Coronary artery (tissue), 2 donors: ENCODE results near the gene GMFB.
A peak's percentile ranks its signal among the peaks of the same experiment; 100 is the strongest.
"Not testable (repeated sequence)": the region's sequence is repeated elsewhere in the genome, so short reads cannot be mapped to it uniquely, and the experiment has no call there.

Experiments
- DNase-seq: peaks from one replicate; pipeline ENCODE4 v3.0.0-alpha.2; 2017; ENCODE audit warnings: low spot score
- H3K27ac ChIP-seq, 2 donors: fragments of 200-600 bp; sonication (generic); one replicate each; pipeline ENCODE4 v1.5.1; 2016 to 2019
- H3K4me3 ChIP-seq: fragments of 200-600 bp; sonication (generic); 2 replicates; pipeline ENCODE4 v1.5.1; 2016; ENCODE audit warnings: mild to moderate bottlenecking, moderate library complexity
- CTCF ChIP-seq: fragments of 200-600 bp; sonication (generic); IDR thresholded peaks from one replicate; pipeline ENCODE4 v1.5.1; 2019; ENCODE audit warnings: antibody characterized with exemption

GMFB gene

GRCh38 chr14:54440873-54441868 lies 47.6 kb downstream of the GMFB start, which contains the start of gene CNIH1:
Gene CNIH1, minus strand, starts transcription at chr14:54441374. Its CDS starts 47 bp downstream, at chr14:54441327.
- peak within 1 kb of the TSS; percentile 84 to 96 for H3K27ac ChIP-seq
- TF ChIP-seq CTCF = peak; percentile 95
- DNase-seq = peak; percentile 91
- H3K4me3 ChIP-seq = peak within 1 kb of the TSS; percentile 91

- no peak for DNase-seq
- H3K27ac ChIP-seq = peak overlapping the region; percentile 84 to 96
- H3K4me3 ChIP-seq = peak overlapping the region; percentile 91
- TF ChIP-seq CTCF = no peak
These were observed 48.3 kb downstream of the GMFB start for GRCh38 chr14:54440476-54440872.

GRCh38 chr14:54440037-54440436 lies 48.7 kb downstream of the GMFB start:
- no peak for DNase-seq
- peak overlapping the region; percentile 91 for H3K4me3 ChIP-seq
- H3K27ac ChIP-seq = peak overlapping the region in 1 of 2 donors; percentile 96
- no peak for TF ChIP-seq CTCF

- Histone ChIP-seq H3K27ac (no peak overlapping the region), H3K4me3 (no peak overlapping the region)
- no peak for TF ChIP-seq CTCF
- no peak for DNase-seq
These were observed 50.1 kb downstream of the GMFB start for GRCh38 chr14:54438703-54439102.

GRCh38 chr14:54437954-54438353 lies 50.8 kb downstream of the GMFB start:
- DNase-seq = not testable (repeated sequence)

GRCh38 chr14:54435500-54435981 lies 53.2 kb downstream of the GMFB start:
- H3K4me3 ChIP-seq = no peak overlapping the region
- no peak for DNase-seq
- TF ChIP-seq CTCF = no peak
- no peak overlapping the region for H3K27ac ChIP-seq

More at GRCh38 chr14:54437954-54438353, 50.8 kb downstream of the GMFB start:
- not testable (repeated sequence) for H3K27ac ChIP-seq, H3K4me3 ChIP-seq

- no peak overlapping the region for H3K27ac ChIP-seq
- H3K4me3 ChIP-seq = no peak overlapping the region
- DNase-seq = no peak
- TF ChIP-seq CTCF = no peak
These were observed 60.3 kb downstream of the GMFB start for GRCh38 chr14:54428527-54428926.
